GM21381 (cell line): ENCODE data around the gene HMGCR.

Experiments used
- ATAC-seq: cut with Tn5 transposase; IDR thresholded peaks from one replicate; pipeline ENCODE4 v1.9.1; 2021; ENCODE audit warnings: mild to moderate bottlenecking, moderate library complexity; ENCODE audit not compliant: unreplicated experiment

HMGCR gene

DNA sequence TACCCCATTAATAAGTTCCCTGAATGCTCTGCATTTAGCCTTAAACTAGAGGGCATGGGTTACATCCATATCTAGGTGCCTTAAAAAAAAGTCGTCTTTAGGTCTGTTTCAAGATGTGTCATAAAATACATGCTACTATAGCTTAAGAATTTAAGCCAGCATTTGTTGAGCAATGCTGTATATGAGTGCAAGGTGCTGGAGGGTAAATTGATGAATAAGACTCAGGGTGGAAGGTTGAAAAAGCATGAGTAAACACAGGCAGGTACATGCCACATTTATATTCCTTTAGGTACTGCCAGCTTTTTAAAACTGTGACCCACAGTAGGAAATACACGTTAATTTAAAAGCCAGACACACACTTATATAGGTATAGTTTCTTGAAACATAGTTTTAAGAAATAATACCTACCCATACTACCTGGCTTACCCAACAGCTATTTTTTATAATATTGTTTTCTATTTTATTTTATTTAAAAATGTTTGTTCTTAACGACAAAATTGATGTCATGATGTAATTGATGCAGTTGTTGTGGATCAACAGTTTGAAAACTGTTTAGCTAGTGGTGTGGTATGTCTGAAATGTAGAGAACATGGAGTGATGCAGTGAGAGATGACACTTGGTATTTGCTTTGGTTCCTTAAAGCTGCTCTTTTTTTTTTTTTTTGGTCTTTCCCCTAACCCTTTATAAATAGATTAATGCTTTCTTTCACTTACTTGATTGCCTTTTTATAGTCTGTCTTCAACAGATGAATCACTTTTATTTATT, 3.9 kb downstream of the HMGCR start:
- ATAC-seq: no peak

- no peak for ATAC-seq
Observed at GRCh38 chr5:75341934-75342333, 4.9 kb downstream of the HMGCR start.

DNA sequence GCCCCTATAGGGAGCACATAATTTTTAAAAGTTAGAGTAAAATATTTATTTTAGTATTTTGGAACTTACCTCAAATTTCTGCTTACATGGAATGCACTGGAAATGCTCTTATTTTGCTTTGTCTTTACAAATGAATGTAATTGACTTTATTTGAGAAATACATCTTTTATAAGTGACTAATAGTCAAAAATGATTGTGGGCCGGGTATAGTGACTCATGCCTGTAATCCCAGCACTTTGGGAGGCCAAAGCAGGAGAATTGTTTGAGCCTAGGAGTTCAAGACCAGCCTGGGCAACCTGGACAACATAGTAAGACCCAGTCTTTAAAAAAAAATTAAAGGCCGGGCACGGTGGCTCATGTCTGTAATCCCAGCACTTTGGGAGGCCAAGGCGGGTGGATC, 5.8 kb downstream of the HMGCR start:
- no peak for ATAC-seq

DNA sequence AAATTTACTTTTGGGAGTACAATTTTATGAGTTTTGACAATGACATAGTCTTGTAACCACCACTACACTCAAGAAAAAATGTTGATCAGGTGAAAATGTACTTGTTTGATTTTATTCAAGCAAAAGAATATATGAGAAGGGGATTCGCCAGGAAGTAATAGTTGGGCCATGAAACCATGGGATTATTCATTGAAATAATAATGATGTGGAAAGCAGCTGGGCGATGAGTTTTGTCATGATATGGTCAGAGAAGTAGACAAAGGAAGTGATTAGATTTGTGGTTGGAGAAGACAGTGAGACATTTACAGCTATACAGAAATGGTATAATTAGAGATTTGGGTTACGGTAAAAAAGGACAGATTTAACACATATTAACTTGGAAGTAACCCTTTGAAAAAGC, 11.2 kb downstream of the HMGCR start:
- no peak for ATAC-seq

DNA sequence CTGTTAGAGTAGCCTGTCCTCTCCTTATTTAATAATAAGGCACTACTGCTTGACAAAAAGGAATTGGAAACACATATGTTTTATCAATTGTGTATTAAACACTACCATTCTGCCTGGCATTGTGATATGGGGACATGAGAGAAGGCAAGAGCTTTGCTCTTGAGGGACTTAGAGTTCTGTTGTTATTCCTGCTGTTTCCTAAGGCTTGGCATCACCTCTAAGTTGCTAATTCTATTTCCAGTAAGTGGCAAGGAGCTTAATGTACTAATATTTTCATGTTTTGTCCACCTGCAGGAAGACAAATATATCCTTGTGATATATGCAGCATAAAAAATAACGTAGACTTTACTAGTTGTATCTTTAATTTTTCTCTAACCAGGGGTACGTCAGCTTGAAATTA, 12.6 kb downstream of the HMGCR start:
- no peak for ATAC-seq

DNA sequence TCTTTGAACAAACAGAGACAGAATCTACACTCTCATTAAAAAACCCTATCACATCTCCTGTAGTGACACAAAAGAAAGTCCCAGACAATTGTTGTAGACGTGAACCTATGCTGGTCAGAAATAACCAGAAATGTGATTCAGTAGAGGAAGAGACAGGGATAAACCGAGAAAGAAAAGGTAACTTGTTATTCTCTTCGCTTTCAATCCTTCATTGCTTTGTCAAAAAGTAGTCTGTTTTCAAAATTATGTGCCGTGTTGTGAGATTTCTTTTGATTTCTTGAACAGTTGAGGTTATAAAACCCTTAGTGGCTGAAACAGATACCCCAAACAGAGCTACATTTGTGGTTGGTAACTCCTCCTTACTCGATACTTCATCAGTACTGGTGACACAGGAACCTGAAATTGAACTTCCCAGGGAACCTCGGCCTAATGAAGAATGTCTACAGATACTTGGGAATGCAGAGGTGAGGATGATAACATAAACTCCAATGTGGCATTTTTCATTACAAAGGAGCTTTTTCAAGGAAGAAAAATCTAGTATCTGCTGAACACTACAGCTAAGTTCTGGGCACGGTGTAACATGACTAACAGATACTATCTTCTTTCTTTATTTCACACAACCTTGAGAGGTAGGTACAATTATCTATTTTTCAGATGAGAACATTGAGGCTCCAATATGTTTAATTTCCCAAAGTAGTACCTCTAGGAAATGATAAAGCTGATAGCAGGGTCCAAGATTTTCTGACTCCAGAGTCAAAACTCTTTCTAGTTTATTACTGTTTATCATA, 14.3 kb downstream of the HMGCR start:
- no peak for ATAC-seq

DNA sequence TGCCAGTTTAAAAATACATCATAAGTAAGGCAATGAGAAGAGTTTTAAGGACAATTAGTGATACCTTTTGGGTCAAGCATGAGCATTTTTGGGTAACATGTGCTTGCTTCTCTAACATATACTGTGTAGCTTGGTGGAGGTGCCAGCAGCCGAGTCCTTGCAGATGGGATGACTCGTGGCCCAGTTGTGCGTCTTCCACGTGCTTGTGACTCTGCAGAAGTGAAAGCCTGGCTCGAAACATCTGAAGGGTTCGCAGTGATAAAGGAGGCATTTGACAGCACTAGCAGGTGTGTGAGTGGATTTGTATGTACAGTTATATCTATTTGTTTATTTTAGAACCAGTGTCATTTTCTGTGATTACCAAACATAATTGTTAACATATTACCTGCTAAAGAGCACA, 18.2 kb downstream of the HMGCR start:
- ATAC-seq: no peak

DNA sequence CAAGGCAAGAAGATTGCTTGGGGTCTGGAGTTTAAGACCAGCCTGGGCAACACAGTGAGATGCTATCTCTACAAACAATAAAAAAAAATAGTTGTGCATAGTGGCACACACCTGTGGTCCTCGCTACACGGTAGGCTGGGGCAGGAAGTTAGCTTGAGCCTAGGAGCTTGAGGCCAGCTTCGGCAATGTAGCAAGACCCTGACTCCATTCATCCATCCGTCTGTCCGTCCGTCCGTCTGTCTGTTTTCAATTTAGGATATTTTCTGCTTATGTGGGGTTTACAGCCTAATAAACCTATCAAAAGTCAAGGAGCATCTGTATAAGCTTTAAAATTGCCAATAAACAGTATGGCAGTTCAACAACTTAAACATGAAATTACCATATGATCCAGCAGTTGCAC, 19.7 kb downstream of the HMGCR start:
- no peak for ATAC-seq

- ATAC-seq: no peak
Observed at GRCh38 chr5:75358117-75358516, 21.1 kb downstream of the HMGCR start.

- no peak for ATAC-seq
Observed at GRCh38 chr5:75361310-75361709, 24.3 kb downstream of the HMGCR start.

DNA sequence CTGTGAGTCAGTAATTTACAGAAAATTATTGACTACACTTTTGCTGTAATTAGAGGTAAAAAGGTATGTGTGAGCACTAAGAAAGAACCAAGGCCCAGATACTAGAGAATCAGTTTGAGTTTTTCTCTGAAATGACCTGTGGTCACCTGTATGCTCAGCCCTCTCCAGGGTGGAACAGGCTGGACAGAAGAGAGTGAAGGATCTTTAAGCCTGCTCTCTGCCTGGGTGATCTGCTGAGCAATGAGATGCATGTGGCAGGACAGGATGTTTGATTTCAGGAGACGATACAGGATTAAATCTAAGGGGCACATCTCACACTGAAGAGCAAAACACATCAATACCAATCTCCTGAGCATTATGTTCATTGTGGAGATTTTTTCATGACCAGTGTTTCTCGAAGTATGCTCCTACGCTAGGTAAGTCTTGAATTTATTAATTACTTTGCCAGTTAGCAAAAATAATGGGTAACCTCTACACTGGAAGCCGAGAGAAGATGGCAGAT, 25.5 kb downstream of the HMGCR start:
- ATAC-seq: no peak

- no peak for ATAC-seq
Observed at GRCh38 chr5:75363111-75363510, 26.1 kb downstream of the HMGCR start.

DNA sequence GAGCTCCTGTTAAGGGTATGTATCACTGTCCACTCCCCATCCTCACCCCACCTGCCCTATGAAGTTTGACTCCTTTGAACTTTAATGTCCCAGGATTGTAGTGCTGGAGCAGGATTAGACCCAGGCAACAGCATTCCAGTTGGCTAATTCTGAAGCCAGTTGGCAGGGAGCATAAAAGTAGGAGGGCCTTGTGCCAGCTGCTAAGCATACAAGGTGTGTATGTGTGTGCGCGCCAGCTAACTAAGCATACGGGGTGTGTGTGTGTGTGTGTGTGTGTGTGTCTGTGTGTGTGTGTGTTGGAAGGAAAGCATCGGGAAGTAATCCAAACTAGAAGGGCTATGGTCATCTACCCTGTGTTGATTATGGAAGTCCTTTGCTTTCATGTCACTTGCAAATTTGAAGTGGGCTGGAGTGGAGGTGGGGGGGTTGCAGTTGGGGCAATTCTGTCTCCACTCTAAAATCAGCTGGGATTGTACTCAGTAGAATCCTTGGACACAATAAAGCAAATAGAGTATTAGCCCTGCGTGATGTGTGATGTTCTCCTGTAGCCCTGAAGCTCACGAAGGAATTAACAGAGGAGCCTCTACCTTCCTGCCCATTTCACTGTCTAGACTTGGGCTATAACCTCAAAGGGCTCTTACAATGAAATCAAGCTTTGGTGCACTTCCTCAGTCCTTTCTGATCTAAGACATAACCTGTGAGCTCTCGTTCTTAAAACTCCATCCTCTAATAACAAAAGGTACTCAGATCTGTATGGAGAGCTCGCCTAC, 26.9 kb downstream of the HMGCR start:
- no peak for ATAC-seq

DNA sequence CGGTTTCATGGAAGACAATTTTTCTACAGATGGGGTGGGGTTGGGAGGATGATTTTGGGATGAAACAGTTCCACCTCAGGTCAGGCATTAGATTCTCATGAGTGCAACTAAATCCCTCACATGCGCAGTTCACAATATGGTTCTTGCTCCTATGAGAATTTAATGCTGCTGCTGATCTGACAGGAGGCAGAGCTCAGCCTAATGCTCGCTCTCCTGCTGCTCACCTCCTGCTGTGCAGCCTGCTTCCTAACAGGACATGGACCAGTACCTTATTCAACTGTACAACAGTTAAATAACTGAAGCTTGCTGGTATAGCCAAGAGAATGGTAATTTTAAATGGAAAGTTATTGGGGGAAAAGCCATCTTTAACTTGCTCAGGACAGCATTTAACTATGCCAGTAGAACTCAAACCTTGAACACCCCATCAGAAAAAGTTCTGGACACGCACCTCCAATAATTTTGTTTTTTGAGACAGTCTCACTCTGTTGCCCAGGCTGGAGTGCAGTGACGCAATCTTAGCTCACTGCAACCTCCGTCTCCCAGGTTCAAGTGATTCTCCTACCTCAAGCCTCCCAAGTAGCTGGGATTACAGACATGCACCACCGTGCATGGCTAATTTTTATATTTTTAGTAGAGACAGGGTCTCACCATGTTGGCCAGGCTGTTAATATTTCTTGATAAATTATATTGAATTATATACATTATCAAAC, 27.7 kb downstream of the HMGCR start:
- ATAC-seq: no peak

DNA sequence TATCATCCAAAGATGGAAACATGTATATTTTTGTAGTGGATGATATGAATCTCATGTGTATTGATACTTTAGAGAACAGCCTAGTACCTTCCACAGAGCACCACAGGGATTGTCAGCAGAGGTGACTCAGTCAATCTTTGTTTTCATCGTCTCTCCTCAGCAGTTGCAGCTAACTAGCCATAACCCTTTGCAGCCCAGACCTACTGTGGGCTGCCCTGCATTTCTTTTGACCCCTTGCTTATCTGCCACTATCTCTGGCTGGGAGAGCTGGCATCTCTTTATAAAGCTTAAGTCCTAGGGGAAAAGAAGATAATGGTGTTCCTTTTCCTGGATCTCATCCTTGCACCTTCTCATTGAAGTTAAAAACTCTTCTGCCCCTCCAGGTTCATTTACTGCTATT, 28.7 kb downstream of the HMGCR start:
- no peak for ATAC-seq

- peak; percentile 68 for ATAC-seq
Observed at GRCh38 chr5:75366787-75367186, 29.8 kb downstream of the HMGCR start.

DNA sequence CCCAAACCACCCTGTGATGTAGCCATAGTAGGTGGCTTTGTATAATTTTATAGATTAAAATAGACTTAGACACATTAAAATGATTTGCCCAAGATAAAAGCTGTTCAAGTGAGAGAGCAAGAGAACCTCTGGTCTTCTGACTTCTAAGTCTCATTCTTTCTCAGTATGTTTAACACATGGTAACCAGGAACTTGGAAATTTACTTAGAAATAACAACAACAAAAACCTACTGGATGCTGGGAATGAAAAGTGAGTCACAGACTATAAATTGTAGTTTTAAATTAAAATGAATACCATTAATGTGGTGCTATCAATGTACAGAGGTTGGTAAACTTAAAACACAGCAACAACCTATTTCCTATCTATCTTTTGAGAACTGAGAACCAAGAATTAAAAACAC, 30.4 kb downstream of the HMGCR start:
- ATAC-seq: no peak

GRCh38 chr5:75368391-75368790, 31.4 kb downstream of the HMGCR start:
- no peak for ATAC-seq

GRCh38 chr5:75373862-75374261, 36.8 kb downstream of the HMGCR start:
- ATAC-seq: no peak

- ATAC-seq: no peak
Observed at GRCh38 chr5:75374394-75374814, 37.4 kb downstream of the HMGCR start.

- no peak for ATAC-seq
Observed at GRCh38 chr5:75375414-75375813, 38.4 kb downstream of the HMGCR start.
